ENCODE results near the gene FARP1.

- TF ChIP-seq SIN3A (IDR thresholded peaks at IDR 0.05; ENCODE audit: borderline replicate concordance, insufficient read depth, low read length) (no peak), POLR2AphosphoS5 (IDR thresholded peaks at IDR 0.05; ENCODE audit: low read depth, low read length) (no peak)
These were observed 39.3 kb downstream of the FARP1 start for GRCh38 chr13:98182153-98182552.

All from PFSK-1 (cell line).